ENCODE results near the gene ZBTB47. TPM values are rescaled to one million over a fixed set of nuclear protein-coding genes. Genes with fewer than 3 reads are reported as not detected.

The ZBTB47 gene
- total RNA-seq, 2 experiments from 2014 or later: 0.55 to 1.0 TPM

DNA sequence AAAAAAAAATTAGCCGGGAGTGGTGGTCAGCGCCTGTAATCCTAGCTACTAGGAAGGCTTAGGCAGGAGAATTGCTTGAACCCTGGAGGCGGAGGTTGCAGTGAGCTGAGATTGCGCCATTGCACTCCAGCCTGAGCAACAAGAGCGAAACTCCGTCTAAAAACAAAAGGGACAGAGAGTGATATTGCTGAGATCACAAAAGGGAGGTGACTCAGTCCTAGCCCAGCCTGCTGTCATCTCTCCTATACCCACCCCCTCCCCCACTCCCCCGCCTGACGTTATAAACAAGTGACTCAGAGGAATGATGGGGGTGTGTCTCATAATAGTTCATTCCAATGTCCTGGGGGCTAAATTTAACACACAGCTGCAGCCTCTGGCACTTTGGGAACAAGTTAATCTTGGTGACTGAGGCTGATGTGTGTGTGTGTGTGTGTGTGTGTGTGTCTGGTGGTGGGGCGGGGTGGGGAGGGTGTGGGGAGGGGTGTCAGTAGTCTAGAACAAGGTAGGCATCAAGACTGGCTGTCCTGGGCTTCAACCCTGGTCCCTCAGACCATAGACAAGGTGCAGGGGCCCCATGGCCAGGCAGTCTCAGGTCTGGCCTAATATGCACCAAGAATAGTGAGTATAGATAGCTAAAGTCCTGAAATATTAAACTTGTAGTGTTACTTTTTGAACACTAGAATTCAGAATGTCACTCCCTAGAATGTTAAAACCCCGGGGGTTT lies 30.5 kb downstream of the ZBTB47 start:
- Mint-ChIP-seq H3K27ac (no peak overlapping the region), H3K4me3 (no peak overlapping the region), H3K9me3 (peaks cover 1% of the 10 kb centered on the region), H3K36me3 (ENCODE audit: low read depth) (no peaks in the 10 kb centered on the region), H3K4me1 (ENCODE audit: low read depth) (peaks cover 3% of the 10 kb centered on the region), H3K27me3 (ENCODE audit: low read depth) (peaks cover 27% of the 10 kb centered on the region)
- intact Hi-C loops (cut with micrococcal nuclease): loop anchor here (1.0 kb wide), 1 partner anchor 46 kb away; no protein-coding TSS in a partner anchor
- DNase-seq: peak; percentile 72
- CTCF ChIA-PET: no interaction called here

DNA sequence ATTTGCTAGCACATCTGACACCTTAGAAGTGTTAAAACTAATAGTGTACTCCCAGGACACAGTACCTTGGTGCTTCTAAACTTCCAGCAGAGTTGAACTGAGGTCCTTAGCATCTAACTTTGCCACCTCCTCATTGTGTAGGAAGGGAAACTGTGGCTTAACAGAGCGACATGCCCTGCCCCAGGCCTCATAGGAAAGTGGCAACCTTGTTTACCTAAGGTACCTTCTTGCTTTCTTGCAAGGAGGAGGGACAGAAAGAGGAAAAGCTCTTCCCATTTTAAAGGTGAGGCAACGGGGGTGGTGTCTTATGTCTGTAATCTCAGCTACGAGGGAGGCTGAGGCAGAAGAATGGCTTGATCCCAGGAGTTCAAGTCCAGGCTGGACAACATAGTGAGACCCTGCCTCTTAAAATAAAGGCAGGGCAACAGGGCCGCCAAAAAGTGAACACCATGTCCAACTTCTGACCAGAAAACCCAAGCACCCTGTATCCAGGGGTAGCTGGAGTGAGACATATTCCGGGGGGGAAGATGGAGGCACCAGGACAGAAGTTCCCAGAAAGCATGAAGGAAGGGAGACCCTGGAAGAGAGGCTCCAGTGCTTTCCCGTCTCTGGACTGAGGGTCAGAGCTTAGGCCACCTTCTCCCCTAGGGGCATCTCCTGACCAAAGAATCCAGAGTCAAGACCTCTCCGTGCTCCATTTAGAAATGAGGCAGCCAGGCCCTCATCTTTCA lies 31.3 kb downstream of the ZBTB47 start:
- H3K4me1 Mint-ChIP-seq (ENCODE audit: low read depth): peaks cover 2% of the 10 kb centered on the region
- H3K36me3 Mint-ChIP-seq (ENCODE audit: low read depth): no peaks in the 10 kb centered on the region
- no peak for DNase-seq
- no peaks in the 10 kb centered on the region for H3K9me3 Mint-ChIP-seq
- H3K27me3 Mint-ChIP-seq (ENCODE audit: low read depth): peaks cover 27% of the 10 kb centered on the region
- CTCF ChIA-PET: no interaction called here
- H3K27ac Mint-ChIP-seq: no peak overlapping the region
- intact Hi-C loops (cut with micrococcal nuclease): loop anchor here (1.0 kb wide), 1 partner anchor 46 kb away; no protein-coding TSS in a partner anchor
- no peak overlapping the region for H3K4me3 Mint-ChIP-seq

DNA sequence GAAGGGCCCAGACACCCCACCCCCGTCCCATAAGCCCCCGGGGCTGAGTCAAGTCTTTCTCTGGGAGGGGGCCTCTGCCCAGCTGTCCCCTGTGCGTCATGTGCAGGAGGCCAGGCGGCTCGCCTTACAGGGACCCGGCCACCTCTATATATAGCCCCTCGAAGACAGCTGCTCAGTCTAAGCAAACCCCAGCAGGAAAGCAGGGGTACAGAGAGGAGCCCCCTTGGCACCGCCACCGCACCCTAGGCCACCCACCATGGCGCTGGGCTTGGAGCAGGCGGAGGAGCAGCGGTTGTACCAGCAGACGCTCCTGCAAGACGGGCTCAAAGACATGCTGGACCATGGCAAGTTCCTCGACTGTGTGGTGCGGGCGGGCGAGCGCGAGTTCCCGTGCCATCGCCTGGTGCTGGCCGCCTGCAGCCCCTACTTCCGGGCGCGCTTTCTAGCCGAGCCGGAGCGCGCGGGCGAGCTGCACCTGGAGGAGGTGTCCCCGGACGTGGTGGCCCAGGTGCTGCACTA lies 31.9 kb downstream of the ZBTB47 start, which contains the start of gene KLHL40:
Gene KLHL40, plus strand, starts transcription at position 175 of the 519 bp plus-strand sequence. Its CDS starts 82 bp downstream, at position 257.
- no peak within 1 kb of the TSS for H3K27ac Mint-ChIP-seq
- H3K4me1 Mint-ChIP-seq (ENCODE audit: low read depth): peaks cover 2% of the 10 kb centered on the region
- CTCF ChIA-PET: no interaction called here
- intact Hi-C loops (cut with micrococcal nuclease): no loop called here
- H3K27me3 Mint-ChIP-seq (ENCODE audit: low read depth): peaks cover 27% of the 10 kb centered on the region
- no peak within 1 kb of the TSS for H3K4me3 Mint-ChIP-seq
- H3K36me3 Mint-ChIP-seq (ENCODE audit: low read depth): no peaks in the 10 kb centered on the region
- DNase-seq: no peak
- H3K9me3 Mint-ChIP-seq: no peaks in the 10 kb centered on the region

DNA sequence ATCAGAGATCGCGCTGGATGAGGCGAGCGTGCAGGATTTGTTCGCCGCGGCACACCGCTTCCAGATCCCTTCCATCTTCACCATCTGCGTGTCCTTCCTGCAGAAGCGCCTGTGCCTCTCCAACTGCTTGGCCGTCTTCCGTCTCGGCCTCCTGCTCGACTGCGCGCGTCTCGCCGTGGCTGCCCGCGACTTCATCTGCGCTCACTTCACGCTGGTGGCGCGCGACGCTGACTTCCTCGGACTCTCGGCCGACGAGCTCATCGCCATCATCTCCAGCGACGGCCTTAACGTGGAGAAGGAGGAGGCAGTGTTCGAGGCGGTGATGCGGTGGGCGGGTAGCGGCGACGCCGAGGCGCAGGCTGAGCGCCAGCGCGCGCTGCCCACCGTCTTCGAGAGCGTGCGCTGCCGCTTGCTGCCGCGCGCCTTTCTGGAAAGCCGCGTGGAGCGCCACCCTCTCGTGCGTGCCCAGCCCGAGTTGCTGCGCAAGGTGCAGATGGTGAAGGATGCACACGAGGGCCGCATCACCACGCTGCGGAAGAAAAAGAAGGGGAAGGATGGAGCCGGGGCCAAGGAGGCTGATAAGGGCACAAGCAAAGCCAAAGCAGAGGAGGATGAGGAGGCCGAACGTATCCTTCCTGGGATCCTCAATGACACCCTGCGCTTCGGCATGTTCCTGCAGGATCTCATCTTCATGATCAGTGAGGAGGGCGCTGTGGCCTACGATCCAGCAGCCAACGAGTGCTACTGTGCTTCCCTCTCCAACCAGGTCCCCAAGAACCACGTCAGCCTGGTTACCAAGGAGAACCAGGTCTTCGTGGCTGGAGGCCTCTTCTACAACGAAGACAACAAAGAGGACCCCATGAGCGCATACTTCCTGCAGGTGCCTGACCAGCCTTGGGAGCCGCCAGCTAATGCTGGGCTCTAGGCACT lies 32.7 kb downstream of the ZBTB47 start:
- Mint-ChIP-seq H3K27me3 (ENCODE audit: low read depth) (peaks cover 27% of the 10 kb centered on the region), H3K36me3 (ENCODE audit: low read depth) (no peaks in the 10 kb centered on the region), H3K4me3 (no peak overlapping the region), H3K4me1 (ENCODE audit: low read depth) (peaks cover 2% of the 10 kb centered on the region), H3K9me3 (no peaks in the 10 kb centered on the region), H3K27ac (no peak overlapping the region)
- CTCF ChIA-PET: no interaction called here
- intact Hi-C loops (cut with micrococcal nuclease): no loop called here
- no peak for DNase-seq

DNA sequence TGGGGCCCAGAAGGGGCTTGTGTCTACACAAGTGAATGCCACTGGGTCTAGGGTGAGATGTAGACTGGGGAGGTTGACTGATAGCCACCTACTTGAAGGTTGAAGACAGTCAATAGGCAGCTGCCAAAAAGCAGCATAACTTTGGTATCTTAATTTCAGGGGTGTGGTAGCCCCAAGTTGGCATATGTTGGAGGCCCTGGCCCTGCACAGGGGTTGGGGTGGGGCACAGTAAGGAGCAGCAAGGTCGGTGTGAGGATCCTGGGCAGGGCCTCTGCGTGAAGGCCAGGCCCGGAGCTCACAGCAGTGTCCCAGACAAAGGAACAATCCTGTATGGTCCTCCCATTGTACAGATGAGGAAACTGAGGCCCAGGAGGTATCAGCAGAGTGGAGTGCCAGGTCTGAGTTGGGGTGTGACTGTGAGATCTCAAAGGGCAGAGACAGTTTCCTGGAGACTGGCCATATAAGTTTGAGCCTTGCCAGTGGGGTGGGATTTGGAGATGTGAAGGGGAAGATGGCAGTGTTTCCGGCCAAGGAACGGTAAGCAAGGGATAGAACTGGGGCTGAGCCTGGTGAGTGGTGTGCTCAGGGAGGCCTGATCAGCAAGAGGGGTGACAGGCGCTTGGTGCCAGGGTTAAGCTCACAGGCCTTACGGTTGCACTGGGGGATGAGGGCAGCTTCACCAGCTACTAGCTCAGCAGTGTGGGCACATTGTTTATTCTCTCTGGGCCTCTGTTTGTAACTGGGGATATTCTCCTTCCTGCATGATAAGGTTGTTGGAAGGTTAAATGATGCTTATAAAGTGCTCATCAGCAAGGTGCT lies 33.5 kb downstream of the ZBTB47 start:
- no peaks in the 10 kb centered on the region for H3K36me3 Mint-ChIP-seq (ENCODE audit: low read depth)
- H3K4me1 Mint-ChIP-seq (ENCODE audit: low read depth): peaks cover 2% of the 10 kb centered on the region
- H3K27ac Mint-ChIP-seq: no peak overlapping the region
- intact Hi-C loops (cut with micrococcal nuclease): no loop called here
- CTCF ChIA-PET: no interaction called here
- no peak overlapping the region for H3K4me3 Mint-ChIP-seq
- H3K27me3 Mint-ChIP-seq (ENCODE audit: low read depth): peaks cover 21% of the 10 kb centered on the region
- H3K9me3 Mint-ChIP-seq: no peaks in the 10 kb centered on the region
- no peak for DNase-seq

DNA sequence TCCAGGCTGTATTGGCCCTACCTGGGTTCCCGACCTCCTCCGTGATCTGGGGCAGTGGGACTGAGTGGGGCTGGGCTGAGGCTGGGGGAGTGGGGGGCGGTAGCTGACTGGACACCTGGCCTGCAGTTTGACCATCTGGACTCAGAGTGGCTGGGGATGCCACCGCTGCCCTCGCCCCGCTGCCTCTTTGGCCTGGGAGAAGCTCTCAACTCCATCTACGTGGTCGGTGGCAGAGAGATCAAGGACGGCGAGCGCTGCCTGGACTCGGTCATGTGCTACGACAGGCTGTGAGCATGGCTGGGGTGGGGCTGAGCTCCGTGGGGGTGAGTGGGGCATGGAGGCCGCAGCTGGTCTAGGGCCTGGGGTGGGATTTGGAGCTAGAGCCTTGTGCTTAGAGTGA lies 34.5 kb downstream of the ZBTB47 start:
- Mint-ChIP-seq H3K36me3 (ENCODE audit: low read depth) (no peaks in the 10 kb centered on the region), H3K27me3 (ENCODE audit: low read depth) (peaks cover 21% of the 10 kb centered on the region), H3K9me3 (no peaks in the 10 kb centered on the region), H3K4me1 (ENCODE audit: low read depth) (peaks cover 2% of the 10 kb centered on the region), H3K4me3 (no peak overlapping the region), H3K27ac (no peak overlapping the region)
- CTCF ChIA-PET: no interaction called here
- no peak for DNase-seq
- intact Hi-C loops (cut with micrococcal nuclease): no loop called here

DNA sequence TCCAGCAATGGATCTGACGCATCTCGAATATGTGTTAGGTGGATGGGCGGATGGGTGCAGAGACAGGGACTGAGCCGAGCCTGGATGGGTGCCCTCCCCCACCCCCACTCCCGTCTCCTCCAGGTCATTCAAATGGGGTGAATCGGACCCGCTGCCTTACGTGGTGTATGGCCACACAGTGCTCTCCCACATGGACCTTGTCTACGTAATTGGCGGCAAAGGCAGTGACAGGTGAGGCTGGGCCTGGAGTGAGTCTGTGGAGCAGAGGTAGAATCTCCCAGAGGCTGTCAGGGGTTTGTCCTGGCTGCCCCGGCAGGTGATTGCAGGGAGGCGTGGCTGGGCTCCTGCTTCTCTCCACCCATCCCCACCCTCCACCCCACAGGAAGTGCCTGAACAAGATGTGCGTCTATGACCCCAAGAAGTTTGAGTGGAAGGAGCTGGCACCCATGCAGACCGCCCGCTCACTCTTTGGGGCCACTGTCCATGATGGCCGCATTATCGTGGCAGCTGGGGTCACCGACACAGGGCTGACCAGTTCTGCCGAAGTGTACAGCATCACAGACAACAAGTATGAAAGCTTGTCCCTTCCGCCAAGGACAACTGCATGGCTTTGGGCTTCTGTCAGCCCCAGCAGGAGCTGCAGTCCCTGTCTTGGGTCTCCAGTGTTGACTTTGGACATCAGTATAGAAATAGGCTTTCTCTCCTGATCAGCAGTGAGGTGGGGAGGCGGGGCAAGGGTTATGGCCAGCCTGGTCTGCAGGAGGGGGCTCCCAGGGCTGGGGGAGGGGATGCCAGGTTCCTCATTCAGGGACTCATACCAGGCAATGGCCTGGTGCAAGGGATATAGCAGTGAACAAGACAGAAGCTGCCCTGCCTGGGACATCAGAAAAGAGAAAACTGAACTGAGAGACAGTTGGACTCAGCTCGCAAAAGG lies 35.3 kb downstream of the ZBTB47 start:
- CTCF ChIA-PET: interaction anchor here (1.4 kb wide), 1 partner anchor 25 kb away, joined by 4 read pairs; no protein-coding TSS in a partner anchor
- H3K4me3 Mint-ChIP-seq: no peak overlapping the region

DNA sequence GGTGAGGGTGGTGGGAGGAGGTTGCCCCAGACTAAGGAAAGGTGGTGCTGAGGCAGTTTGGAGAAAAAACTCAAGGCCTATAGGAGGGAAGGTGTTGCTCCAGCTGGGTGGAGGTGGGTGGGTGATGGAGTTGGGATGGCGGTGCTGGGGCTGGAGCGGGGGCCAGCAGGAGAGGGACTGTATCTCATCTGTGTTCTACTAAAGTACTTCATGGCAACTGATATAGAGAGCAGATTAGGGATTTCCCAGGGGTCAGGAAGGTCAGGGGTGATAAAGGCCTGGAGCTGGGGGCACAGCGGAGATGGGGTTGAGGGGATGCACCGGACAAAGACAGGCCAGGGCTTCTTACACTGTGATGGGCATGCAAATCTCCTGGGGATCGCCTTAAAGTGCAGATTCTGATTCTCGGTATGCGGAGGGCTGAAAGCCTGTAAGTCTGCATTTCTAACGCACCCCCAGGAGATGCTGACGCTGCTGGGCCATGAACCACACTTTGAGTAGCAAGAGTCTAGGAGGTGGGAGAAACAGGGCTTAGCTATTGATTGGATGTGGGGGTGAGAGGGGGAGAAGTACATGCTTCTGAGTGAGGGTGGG lies 36.0 kb downstream of the ZBTB47 start:
- DNase-seq: no peak
- no peak overlapping the region for H3K27ac Mint-ChIP-seq
- H3K36me3 Mint-ChIP-seq (ENCODE audit: low read depth): no peaks in the 10 kb centered on the region
- H3K27me3 Mint-ChIP-seq (ENCODE audit: low read depth): peaks cover 20% of the 10 kb centered on the region
- intact Hi-C loops (cut with micrococcal nuclease): no loop called here
- no peaks in the 10 kb centered on the region for H3K9me3 Mint-ChIP-seq
- peaks cover 2% of the 10 kb centered on the region for H3K4me1 Mint-ChIP-seq (ENCODE audit: low read depth)
- no peak overlapping the region for H3K4me3 Mint-ChIP-seq
- CTCF ChIA-PET: interaction anchor here (1.4 kb wide), 1 partner anchor 24 kb away, joined by 4 read pairs; no protein-coding TSS in a partner anchor

More for the DNA sequence above, 35.3 kb downstream of the ZBTB47 start:
- H3K27me3 Mint-ChIP-seq (ENCODE audit: low read depth): peaks cover 21% of the 10 kb centered on the region
- H3K27ac Mint-ChIP-seq: no peak overlapping the region
- no peak for DNase-seq
- no peaks in the 10 kb centered on the region for H3K36me3 Mint-ChIP-seq (ENCODE audit: low read depth)
- intact Hi-C loops (cut with micrococcal nuclease): no loop called here
- H3K9me3 Mint-ChIP-seq: no peaks in the 10 kb centered on the region
- peaks cover 2% of the 10 kb centered on the region for H3K4me1 Mint-ChIP-seq (ENCODE audit: low read depth)

DNA sequence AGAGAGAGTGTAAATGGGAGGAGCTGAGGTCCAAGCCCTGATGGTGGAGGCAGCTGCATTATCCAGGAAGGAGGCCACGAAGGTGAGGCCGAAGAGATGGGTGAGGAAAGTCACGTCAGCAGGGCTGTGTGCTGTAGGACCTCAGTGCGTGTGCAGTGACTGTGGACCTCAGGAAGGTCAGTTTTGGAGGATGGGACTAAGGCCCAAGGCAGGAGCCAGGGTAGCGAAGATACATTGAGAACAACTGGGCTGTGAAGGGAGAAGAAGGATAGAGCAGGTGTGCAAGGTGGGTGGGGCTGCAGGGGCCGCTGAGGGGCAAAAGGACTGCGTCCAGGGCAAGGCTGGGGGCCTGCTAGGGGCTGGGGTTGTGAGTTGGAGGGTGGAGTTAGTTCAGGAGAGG lies 36.7 kb downstream of the ZBTB47 start:
- H3K36me3 Mint-ChIP-seq (ENCODE audit: low read depth): no peaks in the 10 kb centered on the region
- no peak overlapping the region for H3K27ac Mint-ChIP-seq
- intact Hi-C loops (cut with micrococcal nuclease): no loop called here
- no peak for DNase-seq
- CTCF ChIA-PET: interaction anchor here (0.6 to 1.4 kb wide), 2 partner anchors 24 to 26 kb away, joined by 3 to 4 read pairs; no protein-coding TSS in a partner anchor
- peaks cover 16% of the 10 kb centered on the region for H3K27me3 Mint-ChIP-seq (ENCODE audit: low read depth)
- no peak overlapping the region for H3K4me3 Mint-ChIP-seq
- H3K9me3 Mint-ChIP-seq: no peaks in the 10 kb centered on the region
- H3K4me1 Mint-ChIP-seq (ENCODE audit: low read depth): peaks cover 2% of the 10 kb centered on the region

Data from activated naive CD4-positive, alpha-beta T cell treated with anti-CD3 and anti-CD28 coated beads for 36 hours (primary cell).